Esophagus muscularis mucosa (tissue), 4 donors: Measurements from ENCODE around the gene F10.

ENCODE experiments used
- EP300 ChIP-seq: sonication (generic); formaldehyde crosslinking; IDR thresholded peaks from one replicate; pipeline ENCODE4 v1.6.1; 2017; ENCODE audit warnings: antibody characterized with exemption
- POLR2A ChIP-seq: fragments of 450-650 bp; IDR thresholded peaks from one replicate; pipeline ENCODE4 v1.6.1; 2017; ENCODE audit warnings: antibody characterized with exemption, moderate library complexity, mild to moderate bottlenecking, low read depth
- POLR2AphosphoS5 ChIP-seq, 2 donors: sonication (generic); formaldehyde crosslinking; IDR thresholded peaks; one replicate each; pipeline ENCODE4 v1.6.1; 2017; ENCODE audit warnings: antibody characterized with exemption in 2 of 2
- TF ChIP-seq, protein P1 (sequence below), 3 experiments: fragments of 200-600 bp in 2 of 3; fragments of 450-650 bp in 1 of 3; sonication (generic) in 2 of 3; IDR thresholded peaks; one replicate each; pipeline ENCODE4 v1.5.1; 2017 to 2019; ENCODE audit warnings: antibody characterized with exemption in 3 of 3, mild to moderate bottlenecking in 2 of 3, moderate library complexity in 1 of 3

DNA sequence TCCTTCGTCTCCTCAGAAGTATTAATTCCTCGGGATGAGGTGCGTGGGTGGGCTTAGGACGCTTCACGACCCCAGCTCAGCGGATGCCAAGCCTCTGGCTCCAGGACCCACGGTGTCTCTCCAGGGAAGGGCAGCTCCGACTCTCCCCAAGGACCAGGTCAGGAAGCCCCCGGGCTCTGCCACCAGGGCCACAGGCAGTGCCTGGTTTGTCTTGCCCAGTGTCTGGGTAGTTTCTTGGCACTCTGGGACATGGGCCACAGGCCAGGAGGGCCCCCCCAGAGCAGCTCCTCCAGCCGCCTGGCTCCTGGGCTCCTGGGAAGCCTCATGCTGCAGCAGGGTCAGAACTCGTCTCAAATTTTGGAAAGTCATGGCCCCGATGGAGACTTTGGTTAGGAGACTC, 38.4 kb downstream of the F10 start:
- TF ChIP-seq POLR2AphosphoS5 (IDR thresholded peaks at IDR 0.05) (no peak), POLR2A (no peak), EP300 (no peak)
- TF ChIP-seq, protein P1, sequence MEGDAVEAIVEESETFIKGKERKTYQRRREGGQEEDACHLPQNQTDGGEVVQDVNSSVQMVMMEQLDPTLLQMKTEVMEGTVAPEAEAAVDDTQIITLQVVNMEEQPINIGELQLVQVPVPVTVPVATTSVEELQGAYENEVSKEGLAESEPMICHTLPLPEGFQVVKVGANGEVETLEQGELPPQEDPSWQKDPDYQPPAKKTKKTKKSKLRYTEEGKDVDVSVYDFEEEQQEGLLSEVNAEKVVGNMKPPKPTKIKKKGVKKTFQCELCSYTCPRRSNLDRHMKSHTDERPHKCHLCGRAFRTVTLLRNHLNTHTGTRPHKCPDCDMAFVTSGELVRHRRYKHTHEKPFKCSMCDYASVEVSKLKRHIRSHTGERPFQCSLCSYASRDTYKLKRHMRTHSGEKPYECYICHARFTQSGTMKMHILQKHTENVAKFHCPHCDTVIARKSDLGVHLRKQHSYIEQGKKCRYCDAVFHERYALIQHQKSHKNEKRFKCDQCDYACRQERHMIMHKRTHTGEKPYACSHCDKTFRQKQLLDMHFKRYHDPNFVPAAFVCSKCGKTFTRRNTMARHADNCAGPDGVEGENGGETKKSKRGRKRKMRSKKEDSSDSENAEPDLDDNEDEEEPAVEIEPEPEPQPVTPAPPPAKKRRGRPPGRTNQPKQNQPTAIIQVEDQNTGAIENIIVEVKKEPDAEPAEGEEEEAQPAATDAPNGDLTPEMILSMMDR (IDR thresholded peaks at IDR 0.05) = no peak
